HCT116 (cell line): ENCODE results near the gene MUC3A. TPM values are rescaled to one million over a fixed set of nuclear protein-coding genes. Genes with fewer than 3 reads are reported as not detected.

Experiments used
- ATAC-seq: fragments of 200-7000 bp; cut with Tn5 transposase; 2 replicates; pipeline ENCODE4 v1.9.1; 2020; ENCODE audit warnings: mild to moderate bottlenecking, moderate library complexity
- BruUV-seq: library from RNA; stranded (reverse); fragments of 400-500 nt; replicated peaks from 2 replicates; lab custom pipeline; 2021; lab: Mats Ljungman, UMichigan
- CTCF ChIA-PET: fragments of 300-600 bp; sonication (Branson Sonifier 250); formaldehyde crosslinking; loops from one replicate; lab custom pipeline; 2021; ENCODE audit warnings: antibody characterized with exemption; lab: Charles Lee
- POLR2A ChIA-PET: fragments of 300-600, 350-600 bp; sonication (Branson Sonifier 250); formaldehyde crosslinking; loops from one replicate; lab custom pipeline; 2021; ENCODE audit warnings: antibody characterized with exemption; lab: Charles Lee
- RAD21 ChIA-PET, 2 experiments: fragments of 300-600 bp; sonication (Branson Sonifier 250); formaldehyde crosslinking; loops; one replicate each; lab custom pipeline; 2023; ENCODE audit warnings: low total read pairs in 2 of 2; ENCODE audit not compliant: uncharacterized antibody in 2 of 2, unreplicated experiment in 2 of 2, low non-redundant PET in 1 of 2; lab: Charles Lee
- DNase-seq: peaks from one replicate; pipeline ENCODE4 v3.0.0-alpha.2; 2010; ENCODE audit warnings: low read depth, low spot score
- H2AFZ ChIP-seq: fragments of 200-600 bp; shearing (Covaris generic), sonication (generic); 2 replicates; pipeline ENCODE4 v1.6.1; 2017; ENCODE audit warnings: low read depth, mixed run types, mixed read lengths, antibody characterized with exemption, low read length; ENCODE audit not compliant: poor library complexity, severe bottlenecking
- H3K27ac ChIP-seq: 2 replicates; pipeline ENCODE4 v1.5.1; 2012; ENCODE audit warnings: low read depth, low read length
- H3K27me3 ChIP-seq: fragments of 200-600 bp; sonication (generic); 2 replicates; pipeline ENCODE4 v1.6.1; 2016; ENCODE audit warnings: mixed run types, low read length, mixed read lengths; ENCODE audit not compliant: insufficient read depth
- H3K36me3 ChIP-seq, 2 experiments: fragments of 200-500 bp in 1 of 2; fragments of 200-600 bp in 1 of 2; sonication (Bioruptor generic) in 1 of 2; sonication (generic) in 1 of 2; 2 replicates each; pipeline versions ENCODE4 v1.5.1 to v1.6.1; 2014 to 2016; ENCODE audit warnings: low read length in 2 of 2, inconsistent platforms in 1 of 2, mixed read lengths in 1 of 2, mixed run types in 1 of 2; ENCODE audit not compliant: insufficient read depth in 2 of 2, control insufficient read depth in 1 of 2
- H3K4me1 ChIP-seq, 2 experiments: fragments of 200-600 bp in 1 of 2; sonication (generic) in 1 of 2; 2 replicates each; pipeline versions ENCODE4 v1.5.1 to v1.6.1; 2012 to 2017; ENCODE audit warnings: low read length in 2 of 2, inconsistent platforms in 1 of 2, mild to moderate bottlenecking in 1 of 2, mixed read lengths in 1 of 2, mixed run types in 1 of 2, moderate library complexity in 1 of 2; ENCODE audit not compliant: insufficient read depth in 2 of 2, control insufficient read depth in 1 of 2
- H3K4me2 ChIP-seq: fragments of 200-600 bp; sonication (generic); 2 replicates; pipeline ENCODE4 v1.6.1; 2017; ENCODE audit warnings: mixed run types, low read length, mixed read lengths
- H3K4me3 ChIP-seq, 2 experiments: fragments of 200-600 bp in 1 of 2; sonication (generic) in 1 of 2; replicated peaks in 1 of 2; 2 replicates each; pipeline ENCODE4 v1.5.1; 2011 to 2016; ENCODE audit warnings: low read length in 2 of 2, control low read depth in 1 of 2, low read depth in 1 of 2, mild to moderate bottlenecking in 1 of 2, mixed read lengths in 1 of 2, mixed run types in 1 of 2
- H3K79me2 ChIP-seq: fragments of 200-600 bp; sonication (generic); 2 replicates; pipeline ENCODE4 v1.6.1; 2017; ENCODE audit warnings: mild to moderate bottlenecking, mixed run types, low read length, moderate library complexity, mixed read lengths; ENCODE audit not compliant: insufficient read depth
- H3K9ac ChIP-seq: fragments of 200-600 bp; sonication (generic); 2 replicates; pipeline ENCODE4 v1.6.1; 2016; ENCODE audit warnings: low read length, mixed read lengths
- H3K9me2 ChIP-seq: fragments of 200-600 bp; sonication (generic), shearing (Covaris generic); 2 replicates; pipeline ENCODE4 v1.6.1; 2017; ENCODE audit warnings: mixed run types, mild to moderate bottlenecking, moderate library complexity; ENCODE audit not compliant: insufficient read depth
- H3K9me3 ChIP-seq, 2 experiments: fragments of 200-500 bp in 1 of 2; fragments of 200-600 bp in 1 of 2; sonication (Bioruptor generic) in 1 of 2; sonication (generic) in 1 of 2; 2 replicates each; pipeline ENCODE4 v1.6.1; 2014 to 2017; ENCODE audit warnings: low read length in 2 of 2, mixed read lengths in 2 of 2, inconsistent platforms in 1 of 2, low read depth in 1 of 2, mild to moderate bottlenecking in 1 of 2, mixed run types in 1 of 2, moderate library complexity in 1 of 2; ENCODE audit not compliant: control insufficient read depth in 1 of 2, insufficient read depth in 1 of 2
- H4K20me1 ChIP-seq: fragments of 200-600 bp; sonication (generic), shearing (Covaris generic); 2 replicates; pipeline ENCODE4 v1.6.1; 2017; ENCODE audit warnings: mixed run types, mild to moderate bottlenecking, moderate library complexity; ENCODE audit not compliant: insufficient read depth
- ATF3 ChIP-seq: IDR thresholded peaks from 2 replicates; pipeline ENCODE4 v1.6.1; 2012
- CBX3 ChIP-seq: IDR thresholded peaks from 2 replicates; pipeline ENCODE4 v1.6.1; 2012; ENCODE audit warnings: low read depth
- CEBPB ChIP-seq: IDR thresholded peaks from 2 replicates; pipeline ENCODE4 v1.6.1; 2012; ENCODE audit warnings: low read depth
- EZH2 ChIP-seq: fragments of 200-600 bp; sonication (generic); IDR thresholded peaks from 2 replicates; pipeline ENCODE4 v1.6.1; 2017; ENCODE audit warnings: antibody characterized with exemption, mixed run types
- EZH2phosphoT487 ChIP-seq: fragments of 200-600 bp; IDR thresholded peaks from 2 replicates; pipeline ENCODE4 v1.6.1; 2018; ENCODE audit warnings: antibody characterized with exemption, borderline replicate concordance
- MAX ChIP-seq: IDR thresholded peaks from 2 replicates; pipeline ENCODE4 v1.6.1; 2012
- POLR2AphosphoS5 ChIP-seq: IDR thresholded peaks from 2 replicates; pipeline ENCODE4 v1.6.1; 2011; ENCODE audit warnings: mild to moderate bottlenecking, low read depth, low read length, moderate library complexity
- SIN3A ChIP-seq: IDR thresholded peaks from 2 replicates; pipeline ENCODE4 v1.6.1; 2012; ENCODE audit warnings: low read depth
- YY1 ChIP-seq: IDR thresholded peaks from 2 replicates; pipeline ENCODE4 v1.6.1; 2011; ENCODE audit warnings: low read length, low read depth, moderate library complexity, mild to moderate bottlenecking; ENCODE audit not compliant: insufficient replicate concordance; ENCODE audit errors: extremely low read depth
- intact Hi-C: fragments of 100-400 bp; cut with micrococcal nuclease; formaldehyde crosslinking; loops from 2 replicates; pipeline ENCODE4 v1.10.0; 2022
- total RNA-seq: library from RNA; stranded (reverse); gene quantifications from one replicate; pipeline ENCODE4 v1.2.1, GENCODE V29; 2021; ENCODE audit not compliant: unreplicated experiment
- TF ChIP-seq, protein P1 (sequence below), 3 experiments: fragments of 200-600 bp in 1 of 3; sonication (generic) in 1 of 3; IDR thresholded peaks in 2 of 3; conservative IDR thresholded peaks in 1 of 3; 2 replicates each; pipeline ENCODE4 v1.5.1; 2012 to 2017; ENCODE audit warnings: low read depth in 2 of 3, low read length in 2 of 3, antibody characterized with exemption in 1 of 3, borderline replicate concordance in 1 of 3, control low read depth in 1 of 3, mild to moderate bottlenecking in 1 of 3, mixed read lengths in 1 of 3, mixed run types in 1 of 3, moderate library complexity in 1 of 3; ENCODE audit not compliant: insufficient read depth in 1 of 3

The MUC3A gene
- total RNA-seq, 1 experiment from 2014 or later, result 30.8 TPM

GRCh38 chr7:100900978-100901377 lies 48.4 kb upstream of the MUC3A start:
- no peak overlapping the region for H3K4me2 ChIP-seq
- no peak for ATAC-seq
- no peak overlapping the region for H3K27ac ChIP-seq
- H3K9me2 ChIP-seq, result no peaks in the 10 kb centered on the region
- ChIA-PET POLR2A (no interaction called here), CTCF (interaction anchor here (0.8 kb wide), 1 partner anchor 177 kb away, joined by 3 read pairs; no protein-coding TSS in a partner anchor), RAD21 (no interaction called here)
- H3K4me1 ChIP-seq, result peaks cover 8 to 18% of the 10 kb centered on the region in 2 experiments
- no peaks in the 10 kb centered on the region for H3K9me3 ChIP-seq
- no TSS peak for BruUV-seq
- intact Hi-C loops, result no loop called here
- H3K36me3 ChIP-seq, result no peaks in the 10 kb centered on the region
- no peak overlapping the region for H3K4me3 ChIP-seq
- H4K20me1 ChIP-seq, result no peaks in the 10 kb centered on the region
- H3K79me2 ChIP-seq, result no peaks in the 10 kb centered on the region
- H3K27me3 ChIP-seq, result no peaks in the 10 kb centered on the region; the same call in 1 of the 2 replicates
- no peak overlapping the region for H3K9ac ChIP-seq
- TF ChIP-seq MAX (no peak), EZH2 (no peak), CBX3 (no peak), POLR2AphosphoS5 (no peak), CEBPB (no peak), ATF3 (no peak), YY1 (no peak), EZH2phosphoT487 (no peak), SIN3A (no peak)
- TF ChIP-seq, protein P1, sequence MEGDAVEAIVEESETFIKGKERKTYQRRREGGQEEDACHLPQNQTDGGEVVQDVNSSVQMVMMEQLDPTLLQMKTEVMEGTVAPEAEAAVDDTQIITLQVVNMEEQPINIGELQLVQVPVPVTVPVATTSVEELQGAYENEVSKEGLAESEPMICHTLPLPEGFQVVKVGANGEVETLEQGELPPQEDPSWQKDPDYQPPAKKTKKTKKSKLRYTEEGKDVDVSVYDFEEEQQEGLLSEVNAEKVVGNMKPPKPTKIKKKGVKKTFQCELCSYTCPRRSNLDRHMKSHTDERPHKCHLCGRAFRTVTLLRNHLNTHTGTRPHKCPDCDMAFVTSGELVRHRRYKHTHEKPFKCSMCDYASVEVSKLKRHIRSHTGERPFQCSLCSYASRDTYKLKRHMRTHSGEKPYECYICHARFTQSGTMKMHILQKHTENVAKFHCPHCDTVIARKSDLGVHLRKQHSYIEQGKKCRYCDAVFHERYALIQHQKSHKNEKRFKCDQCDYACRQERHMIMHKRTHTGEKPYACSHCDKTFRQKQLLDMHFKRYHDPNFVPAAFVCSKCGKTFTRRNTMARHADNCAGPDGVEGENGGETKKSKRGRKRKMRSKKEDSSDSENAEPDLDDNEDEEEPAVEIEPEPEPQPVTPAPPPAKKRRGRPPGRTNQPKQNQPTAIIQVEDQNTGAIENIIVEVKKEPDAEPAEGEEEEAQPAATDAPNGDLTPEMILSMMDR (IDR thresholded peaks at IDR 0.05 in 2 of 3, conservative IDR thresholded peaks at IDR 0.05 in 1 of 3; ENCODE audit: borderline replicate concordance in 1 of 3, insufficient read depth in 1 of 3, low read depth in 2 of 3, low read length in 2 of 3), result no peak
- H2AFZ ChIP-seq, result no peak overlapping the region
- no peak for DNase-seq
